Adipocyte (in vitro differentiated cells): ENCODE data around the gene ABHD3.
A peak's percentile ranks its signal among the peaks of the same experiment; 100 is the strongest.

Source experiments
- DNase-seq: peaks from one replicate; pipeline ENCODE4 v3.0.0-alpha.2; 2015; ENCODE audit warnings: low read depth
- H3K27me3 ChIP-seq: replicated peaks from 2 replicates; pipeline ENCODE4 v1.7.0; 2013; ENCODE audit warnings: mild to moderate bottlenecking, low read length, moderate library complexity; ENCODE audit not compliant: control insufficient read depth, insufficient read depth
- H3K36me3 ChIP-seq: 2 replicates; pipeline ENCODE4 v1.7.0; 2013; ENCODE audit warnings: low read length, mild to moderate bottlenecking, moderate library complexity; ENCODE audit not compliant: control insufficient read depth, insufficient read depth, severe bottlenecking
- H3K4me1 ChIP-seq: 2 replicates; pipeline ENCODE4 v1.7.0; 2013; ENCODE audit warnings: mild to moderate bottlenecking, low read length, moderate library complexity; ENCODE audit not compliant: control insufficient read depth, insufficient read depth
- H3K4me3 ChIP-seq: 2 replicates; pipeline ENCODE4 v1.7.0; 2013; ENCODE audit warnings: mild to moderate bottlenecking, low read length, moderate library complexity
- H3K9ac ChIP-seq: 2 replicates; pipeline ENCODE4 v1.7.0; 2013; ENCODE audit warnings: mild to moderate bottlenecking, low read length, moderate library complexity
- H3K9me3 ChIP-seq: 2 replicates; pipeline ENCODE4 v1.7.0; 2013; ENCODE audit warnings: mild to moderate bottlenecking, low read length, moderate library complexity; ENCODE audit not compliant: control insufficient read depth

ABHD3 gene

DNA sequence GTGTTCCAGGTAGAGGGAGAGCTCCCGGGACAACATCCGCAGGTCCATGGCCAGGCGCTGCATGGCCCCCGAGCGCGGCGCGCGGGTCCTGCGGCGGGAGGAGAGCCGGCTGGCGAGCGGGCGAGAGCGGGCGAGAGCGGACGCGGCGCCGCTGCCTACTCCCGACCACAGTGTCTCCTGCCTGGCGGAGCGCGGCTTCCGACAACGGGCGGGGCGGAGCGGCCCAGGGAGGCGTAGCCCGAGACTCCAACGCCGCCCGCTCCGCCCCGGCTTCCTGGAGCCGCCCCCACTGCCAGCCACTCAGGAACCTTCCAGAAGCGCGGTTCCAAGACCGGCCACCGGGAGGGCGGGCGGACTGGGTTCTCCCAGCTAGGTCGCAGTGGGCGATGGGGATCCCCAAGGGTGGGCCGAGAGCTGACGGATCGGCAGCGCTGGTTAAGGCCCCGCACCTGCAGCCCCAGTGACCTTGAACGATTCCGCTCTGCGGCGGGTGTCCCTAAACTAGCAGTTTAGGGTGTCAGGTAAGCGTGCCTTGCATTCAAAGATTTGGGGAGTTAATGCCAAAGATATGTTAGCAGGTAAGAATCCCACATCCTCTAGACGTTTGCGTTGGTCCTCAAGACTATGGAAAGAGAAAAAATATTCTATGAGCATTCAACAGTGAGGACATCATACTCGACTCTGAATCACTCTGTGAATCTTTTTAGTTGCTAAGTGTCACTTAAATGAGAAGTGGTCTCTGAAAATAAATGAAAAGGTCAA, at the start of gene ABHD3:
ABHD3 (minus strand) TSS at position 172 of the 762 bp plus-strand sequence; CDS start at position 63, 109 bp downstream.
- DNase-seq = peak; percentile 97
- H3K4me3 ChIP-seq = peak within 1 kb of the TSS; percentile 97
- H3K36me3 ChIP-seq = no peaks in the 10 kb centered on the region
- H3K4me1 ChIP-seq = no peaks in the 10 kb centered on the region
- no peaks in the 10 kb centered on the region for H3K9me3 ChIP-seq
- H3K27me3 ChIP-seq = no peaks in the 10 kb centered on the region
- peak within 1 kb of the TSS; percentile 88 for H3K9ac ChIP-seq

- no peaks in the 10 kb centered on the region for H3K36me3 ChIP-seq
- no peak overlapping the region for H3K9ac ChIP-seq
- no peaks in the 10 kb centered on the region for H3K9me3 ChIP-seq
- no peak for DNase-seq
- H3K4me1 ChIP-seq = peaks cover 10% of the 10 kb centered on the region
- H3K27me3 ChIP-seq = no peaks in the 10 kb centered on the region
- H3K4me3 ChIP-seq = no peak overlapping the region
Observed at GRCh38 chr18:21747764-21748693, 43.5 kb upstream of the ABHD3 start.

DNA sequence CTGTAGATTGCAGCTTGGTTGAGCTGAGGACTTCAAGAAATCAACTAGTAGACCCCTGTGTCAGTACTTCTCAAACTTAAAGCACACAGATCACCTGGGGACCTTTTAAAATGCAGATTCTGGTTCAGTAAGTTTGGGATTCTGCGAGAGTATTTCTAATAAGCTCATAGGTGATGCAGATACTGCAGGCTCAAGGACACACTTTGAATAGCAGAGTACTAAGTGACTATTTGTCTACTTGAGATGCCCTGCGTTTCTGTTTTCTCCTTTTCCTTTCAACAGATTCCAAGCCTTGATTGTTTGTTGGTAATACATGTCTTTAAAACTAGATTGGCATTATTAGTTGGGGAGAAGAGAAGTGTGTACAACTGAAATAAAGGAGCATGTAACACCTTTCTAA, 42.7 kb upstream of the ABHD3 start:
- Histone ChIP-seq H3K27me3 (no peaks in the 10 kb centered on the region), H3K9ac (no peak overlapping the region), H3K9me3 (no peaks in the 10 kb centered on the region), H3K36me3 (no peaks in the 10 kb centered on the region), H3K4me3 (no peak overlapping the region), H3K4me1 (peaks cover 11% of the 10 kb centered on the region)
- no peak for DNase-seq

- no peaks in the 10 kb centered on the region for H3K27me3 ChIP-seq
- peaks cover 18% of the 10 kb centered on the region for H3K4me1 ChIP-seq
- H3K9me3 ChIP-seq = no peaks in the 10 kb centered on the region
- H3K36me3 ChIP-seq = no peaks in the 10 kb centered on the region
- H3K9ac ChIP-seq = no peak overlapping the region
- DNase-seq = no peak
- no peak overlapping the region for H3K4me3 ChIP-seq
Observed at GRCh38 chr18:21745231-21745630, 40.7 kb upstream of the ABHD3 start.

GRCh38 chr18:21743166-21743832, 38.7 kb upstream of the ABHD3 start:
- H3K9ac ChIP-seq = peak overlapping the region; percentile 26
- no peaks in the 10 kb centered on the region for H3K36me3 ChIP-seq
- no peaks in the 10 kb centered on the region for H3K27me3 ChIP-seq
- DNase-seq = no peak
- peak overlapping the region; percentile 58 for H3K4me3 ChIP-seq
- peaks cover 23% of the 10 kb centered on the region for H3K4me1 ChIP-seq
- H3K9me3 ChIP-seq = no peaks in the 10 kb centered on the region

- H3K27me3 ChIP-seq = no peaks in the 10 kb centered on the region
- H3K9me3 ChIP-seq = no peaks in the 10 kb centered on the region
- peaks cover 18% of the 10 kb centered on the region for H3K4me1 ChIP-seq
- H3K9ac ChIP-seq = peak overlapping the region; percentile 91
- peak overlapping the region; percentile 88 for H3K4me3 ChIP-seq
- H3K36me3 ChIP-seq = no peaks in the 10 kb centered on the region
- DNase-seq = peak; percentile 36
Observed at GRCh38 chr18:21742315-21742687, 37.7 kb upstream of the ABHD3 start.

GRCh38 chr18:21741562-21742314, 37.2 kb upstream of the ABHD3 start:
- Histone ChIP-seq H3K9me3 (no peaks in the 10 kb centered on the region), H3K4me1 (peaks cover 18% of the 10 kb centered on the region)
- DNase-seq = peak; percentile 50

DNA sequence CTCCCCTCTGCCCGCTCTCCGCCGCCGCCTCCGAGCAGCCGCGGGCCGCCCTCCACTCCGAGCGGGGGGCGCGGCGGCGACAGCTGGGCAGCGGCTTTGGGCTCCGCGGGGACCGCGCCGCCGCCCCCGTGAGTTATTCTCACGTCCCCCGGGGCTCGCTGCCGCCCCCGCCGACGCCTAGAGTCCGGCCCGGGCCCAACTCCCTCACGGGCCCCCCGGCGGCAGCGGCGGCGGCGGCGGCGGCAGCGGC, 36.7 kb upstream of the ABHD3 start:
- H3K36me3 ChIP-seq = no peaks in the 10 kb centered on the region
- no peaks in the 10 kb centered on the region for H3K27me3 ChIP-seq
- H3K4me1 ChIP-seq = peaks cover 18% of the 10 kb centered on the region
- H3K9me3 ChIP-seq = no peaks in the 10 kb centered on the region
- DNase-seq = no peak
- peak overlapping the region; percentile 91 for H3K9ac ChIP-seq
- peak overlapping the region; percentile 88 for H3K4me3 ChIP-seq

More at GRCh38 chr18:21741562-21742314, 37.2 kb upstream of the ABHD3 start:
- peak overlapping the region; percentile 88 for H3K4me3 ChIP-seq
- H3K27me3 ChIP-seq = no peaks in the 10 kb centered on the region
- peak overlapping the region; percentile 91 for H3K9ac ChIP-seq
- no peaks in the 10 kb centered on the region for H3K36me3 ChIP-seq

- Histone ChIP-seq H3K36me3 (no peaks in the 10 kb centered on the region), H3K27me3 (no peaks in the 10 kb centered on the region), H3K9ac (peak within 1 kb of the TSS; percentile 91), H3K4me1 (peaks cover 18% of the 10 kb centered on the region), H3K9me3 (no peaks in the 10 kb centered on the region), H3K4me3 (peak within 1 kb of the TSS; percentile 88)
- peak; percentile 99 for DNase-seq
Observed at GRCh38 chr18:21740538-21741311, 36.2 kb upstream of the ABHD3 start, which contains the start of gene MIB1. Gene MIB1 (plus strand): TSS chr18:21740792. CDS start chr18:21741584, 792 bp downstream.
